LNCAP (cell line): Measurements from ENCODE around the gene NR4A2.

Experiments
- TF ChIP-seq, protein P1 (sequence below): fragments of 450-650 bp; IDR thresholded peaks from 2 replicates; pipeline ENCODE4 v1.5.1; 2017; ENCODE audit warnings: mild to moderate bottlenecking

NR4A2 gene

DNA sequence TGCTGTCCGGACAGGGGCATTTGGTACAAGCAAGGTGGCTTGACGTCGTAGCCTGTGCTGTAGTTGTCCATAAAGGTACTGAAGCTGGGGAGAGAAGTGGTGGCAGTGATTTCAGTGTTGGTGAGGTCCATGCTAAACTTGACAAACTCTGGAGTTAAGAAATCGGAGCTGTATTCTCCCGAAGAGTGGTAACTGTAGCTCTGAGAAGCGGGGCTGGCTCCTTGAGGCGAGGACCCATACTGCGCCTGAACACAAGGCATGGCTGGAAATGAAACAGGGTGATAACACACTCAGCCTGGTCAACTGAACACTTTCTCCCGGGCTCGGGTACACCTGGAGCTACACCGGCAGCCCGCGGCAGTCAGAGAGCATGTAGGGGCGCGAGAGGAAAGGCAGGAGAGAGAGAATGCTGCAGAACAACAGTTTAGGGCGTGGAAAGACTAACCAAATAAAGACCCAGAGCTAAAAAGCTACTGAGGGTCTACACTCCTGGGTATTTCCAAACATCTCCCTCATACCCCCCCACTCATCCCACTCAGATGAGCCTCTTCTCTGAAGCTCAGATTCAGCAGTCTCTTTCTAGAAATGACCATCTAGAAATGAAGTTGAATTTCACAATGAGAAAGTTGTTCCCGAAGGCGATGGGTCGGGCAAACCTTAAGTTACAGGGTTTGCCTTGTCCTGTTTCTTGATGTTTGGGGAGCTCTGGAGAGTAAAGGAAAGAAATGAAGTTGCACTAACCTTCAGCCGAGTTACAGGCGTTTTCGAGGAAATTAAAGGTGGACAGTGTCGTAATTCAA is 2.4 kb downstream of the NR4A2 start:
- TF ChIP-seq, protein P1, sequence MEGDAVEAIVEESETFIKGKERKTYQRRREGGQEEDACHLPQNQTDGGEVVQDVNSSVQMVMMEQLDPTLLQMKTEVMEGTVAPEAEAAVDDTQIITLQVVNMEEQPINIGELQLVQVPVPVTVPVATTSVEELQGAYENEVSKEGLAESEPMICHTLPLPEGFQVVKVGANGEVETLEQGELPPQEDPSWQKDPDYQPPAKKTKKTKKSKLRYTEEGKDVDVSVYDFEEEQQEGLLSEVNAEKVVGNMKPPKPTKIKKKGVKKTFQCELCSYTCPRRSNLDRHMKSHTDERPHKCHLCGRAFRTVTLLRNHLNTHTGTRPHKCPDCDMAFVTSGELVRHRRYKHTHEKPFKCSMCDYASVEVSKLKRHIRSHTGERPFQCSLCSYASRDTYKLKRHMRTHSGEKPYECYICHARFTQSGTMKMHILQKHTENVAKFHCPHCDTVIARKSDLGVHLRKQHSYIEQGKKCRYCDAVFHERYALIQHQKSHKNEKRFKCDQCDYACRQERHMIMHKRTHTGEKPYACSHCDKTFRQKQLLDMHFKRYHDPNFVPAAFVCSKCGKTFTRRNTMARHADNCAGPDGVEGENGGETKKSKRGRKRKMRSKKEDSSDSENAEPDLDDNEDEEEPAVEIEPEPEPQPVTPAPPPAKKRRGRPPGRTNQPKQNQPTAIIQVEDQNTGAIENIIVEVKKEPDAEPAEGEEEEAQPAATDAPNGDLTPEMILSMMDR, result no peak

- TF ChIP-seq, protein P1, result no peak
Measured at GRCh38 chr2:156329031-156329926, 3.2 kb downstream of the NR4A2 start.

DNA sequence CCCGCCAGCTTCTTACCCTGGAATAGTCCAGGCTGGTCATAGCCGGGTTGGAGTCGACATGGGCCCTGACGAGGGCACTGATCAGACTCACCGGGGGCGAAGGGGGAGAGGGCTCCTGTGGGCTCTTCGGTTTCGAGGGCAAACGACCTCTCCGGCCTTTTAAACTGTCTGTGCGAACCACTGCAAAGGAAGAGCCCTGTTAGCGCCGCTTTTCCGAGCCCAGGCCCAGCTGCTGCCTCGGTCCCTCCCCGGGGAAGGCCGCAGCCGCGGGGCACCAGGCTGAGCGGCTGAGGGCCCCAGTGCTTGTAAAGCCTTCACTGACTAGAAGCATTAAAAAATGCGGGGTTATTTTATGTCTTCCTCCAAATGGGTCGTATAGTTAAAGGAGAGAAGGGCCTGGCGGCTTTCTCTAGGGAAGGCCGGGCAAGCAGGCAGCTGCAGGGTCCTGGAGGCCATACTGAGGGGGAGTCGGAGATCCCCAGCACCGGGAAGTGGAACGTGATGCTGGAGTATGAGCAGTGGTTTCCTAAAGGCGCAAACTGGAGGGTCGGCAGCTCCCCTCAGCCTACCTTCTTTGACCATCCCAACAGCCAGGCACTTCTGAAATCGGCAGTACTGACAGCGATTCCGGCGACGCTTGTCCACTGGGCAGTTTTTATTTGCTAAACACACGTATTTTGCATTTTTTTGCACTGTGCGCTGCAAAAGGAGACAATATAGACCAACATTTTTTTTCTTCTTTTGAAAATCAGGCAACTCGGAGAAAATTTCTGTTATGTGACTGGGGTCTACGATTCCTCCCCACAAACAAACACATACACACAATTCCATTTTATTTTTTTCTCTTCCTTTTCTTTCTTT is 4.5 kb downstream of the NR4A2 start:
- TF ChIP-seq, protein P1, result no peak

- TF ChIP-seq, protein P1, result no peak
Measured at GRCh38 chr2:156326526-156327095, 5.9 kb downstream of the NR4A2 start.

DNA sequence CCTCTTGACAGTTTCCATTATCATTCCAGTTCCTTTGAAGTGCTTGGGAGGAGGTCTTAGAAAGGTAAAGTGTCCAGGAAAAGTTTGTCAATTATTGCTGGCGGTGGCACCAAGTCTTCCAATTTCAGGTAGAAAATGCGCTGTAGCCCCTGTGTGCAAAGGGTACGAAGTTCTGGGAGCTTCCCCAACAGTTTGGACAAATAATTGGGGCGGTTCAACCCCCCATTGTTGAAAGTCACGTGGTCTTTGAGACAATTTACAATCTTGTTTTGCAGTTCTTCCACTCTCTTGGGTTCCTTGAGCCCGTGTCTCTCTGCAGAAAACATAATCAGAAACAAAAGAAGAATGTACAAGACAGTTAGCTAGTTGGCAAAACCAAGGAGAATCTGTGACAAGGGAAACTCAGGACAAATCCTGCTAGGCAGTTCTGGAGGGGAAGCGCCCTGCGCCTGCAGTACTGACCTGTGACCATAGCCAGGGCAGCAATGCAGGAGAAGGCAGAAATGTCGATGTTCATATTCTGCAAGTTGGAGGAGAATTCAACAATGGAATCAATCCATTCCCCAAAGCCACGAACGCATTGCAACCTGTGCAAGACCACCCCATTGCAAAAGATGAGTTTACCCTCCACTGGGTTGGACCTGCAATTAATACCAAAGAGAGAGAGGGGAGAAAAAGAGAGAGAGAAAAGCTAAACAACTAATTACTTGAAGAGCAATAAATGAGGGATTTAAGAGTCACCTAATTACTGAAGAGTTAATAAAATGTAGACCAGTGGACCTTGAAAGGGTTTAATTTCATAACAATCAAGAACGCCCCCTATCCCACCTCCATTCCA is 6.6 kb downstream of the NR4A2 start:
- TF ChIP-seq, protein P1, result no peak

GRCh38 chr2:156323754-156324153 is 8.8 kb downstream of the NR4A2 start:
- TF ChIP-seq, protein P1, result no peak
